GM19099 (cell line): ENCODE measurements around the gene P3R3URF.

Experiments
- POLR2A ChIP-seq: IDR thresholded peaks from 3 replicates; pipeline ENCODE4 v1.6.1; 2011; ENCODE audit warnings: low read depth; ENCODE audit not compliant: insufficient read length; ENCODE audit errors: extremely low read depth

The P3R3URF gene

DNA sequence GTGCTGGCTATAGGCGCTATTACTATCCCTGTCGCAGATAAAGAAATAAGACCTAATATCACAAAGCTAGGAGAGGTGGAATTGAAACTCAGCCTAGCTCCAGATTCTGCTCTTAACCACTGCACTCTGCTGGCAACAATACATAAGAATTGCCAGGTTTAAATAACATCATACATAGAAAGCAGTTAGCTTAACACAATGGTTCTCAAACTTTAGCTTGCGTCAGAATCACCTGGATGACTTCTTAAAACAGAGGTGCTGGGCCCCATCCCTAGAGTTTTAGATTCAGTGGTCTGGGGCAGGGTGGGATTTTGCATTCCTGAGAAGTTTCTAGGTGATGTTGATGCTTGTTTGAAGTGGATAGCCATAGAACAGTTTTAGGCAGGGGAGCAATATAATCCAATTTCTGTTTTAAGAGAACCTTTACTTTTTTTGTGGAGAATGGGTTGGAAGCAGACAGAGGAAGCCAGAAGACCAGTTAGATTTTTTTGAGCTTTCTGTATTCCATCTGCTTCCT, 23.0 kb upstream of the P3R3URF start:
- TF ChIP-seq POLR2A, result no peak

- peak; percentile 83 for TF ChIP-seq POLR2A
These were observed 21.9 kb upstream of the P3R3URF start, which contains the start of gene POMGNT1 for GRCh38 chr1:46197964-46198811. Gene POMGNT1, minus strand, starts transcription at chr1:46198434. Its CDS starts 613 bp downstream, at chr1:46197821.

GRCh38 chr1:46197560-46197963, 21.3 kb upstream of the P3R3URF start:
- TF ChIP-seq POLR2A, result no peak

- TF ChIP-seq POLR2A, result no peak
These were observed 20.3 kb upstream of the P3R3URF start for GRCh38 chr1:46196609-46197008.

DNA sequence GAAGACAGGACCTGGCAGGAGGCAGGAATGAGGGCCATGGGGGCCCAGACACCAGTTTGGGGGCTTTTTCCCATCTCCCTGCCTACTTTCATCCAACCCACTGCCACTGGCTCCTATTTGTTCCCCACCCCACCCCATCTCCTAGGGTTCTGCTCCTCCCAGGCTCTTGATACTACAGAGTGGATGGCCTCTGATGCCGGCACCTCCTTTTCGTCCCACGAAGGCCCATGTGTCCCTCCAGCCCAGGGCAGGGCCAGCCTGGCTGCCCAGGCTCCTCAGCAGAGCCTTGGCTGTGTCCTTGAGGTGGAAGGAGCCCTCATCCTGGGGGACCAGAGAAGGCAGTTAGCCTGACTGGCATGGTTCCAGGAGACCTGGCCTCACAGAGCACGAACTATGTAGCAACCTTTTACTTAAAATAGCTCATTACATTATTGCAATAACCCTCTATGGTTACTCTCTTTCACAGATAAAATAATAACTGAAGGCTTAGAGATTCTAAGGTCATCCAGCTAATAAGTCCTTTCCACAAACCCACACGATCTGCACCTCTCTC, 18.4 kb upstream of the P3R3URF start:
- TF ChIP-seq POLR2A, result no peak

- no peak for TF ChIP-seq POLR2A
These were observed 17.8 kb upstream of the P3R3URF start for GRCh38 chr1:46193984-46194570.

- no peak for TF ChIP-seq POLR2A
These were observed 17.0 kb upstream of the P3R3URF start for GRCh38 chr1:46193285-46193684.

GRCh38 chr1:46192171-46192570, 15.9 kb upstream of the P3R3URF start:
- no peak for TF ChIP-seq POLR2A

DNA sequence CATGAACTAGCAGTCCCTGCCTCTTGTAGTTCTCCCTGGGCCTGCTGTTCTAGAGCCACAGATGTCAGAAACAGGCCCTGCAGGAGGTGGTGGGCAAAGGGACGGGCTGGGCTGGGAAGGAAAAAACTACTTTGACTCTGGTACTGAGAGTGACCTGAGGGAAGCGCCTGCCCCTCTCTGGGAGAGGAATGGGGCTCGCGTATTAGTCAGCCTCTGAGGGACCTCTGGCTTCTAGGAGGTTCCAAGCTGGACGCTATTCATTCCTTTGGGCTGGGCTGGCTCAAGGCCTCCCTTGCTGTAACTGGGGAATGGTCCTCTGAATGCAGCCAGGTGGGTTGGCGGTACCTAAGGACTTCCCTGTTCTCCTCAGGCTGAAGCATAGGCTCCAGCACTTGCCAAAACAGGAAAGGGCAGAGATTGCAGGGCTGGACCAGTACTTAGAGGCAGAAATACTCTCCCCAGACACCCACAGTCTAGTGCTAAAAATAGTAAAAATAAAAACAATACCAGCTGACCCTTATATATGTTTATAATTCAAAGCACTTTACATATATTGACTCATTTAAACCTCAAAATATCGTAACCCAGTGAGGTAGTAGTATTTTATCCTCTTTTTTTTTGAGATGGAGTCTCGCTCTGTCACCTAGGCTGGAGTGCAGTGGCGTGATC, 14.9 kb upstream of the P3R3URF start:
- TF ChIP-seq POLR2A, result no peak

DNA sequence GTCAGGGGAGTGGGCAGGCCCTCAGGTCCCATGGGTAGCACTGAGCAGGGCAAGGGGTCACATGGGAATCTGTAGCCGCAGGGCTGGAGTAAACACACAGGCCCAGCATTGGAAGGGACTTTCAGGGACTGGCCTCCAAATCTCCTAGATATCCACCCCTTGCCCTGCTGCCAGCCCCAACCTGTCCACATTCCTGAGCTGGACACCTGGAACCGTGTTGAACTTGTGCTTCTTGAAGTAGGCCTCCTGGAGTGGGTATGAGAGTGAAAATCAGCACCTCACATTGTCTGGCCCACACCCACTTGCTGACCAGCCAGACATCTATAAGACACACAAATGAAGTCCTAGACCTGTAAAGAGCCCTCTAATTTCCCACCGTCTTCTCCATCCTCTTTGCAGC, 14.3 kb upstream of the P3R3URF start:
- TF ChIP-seq POLR2A, result no peak

- TF ChIP-seq POLR2A, result no peak
These were observed 12.2 kb upstream of the P3R3URF start for GRCh38 chr1:46188295-46189030.

DNA sequence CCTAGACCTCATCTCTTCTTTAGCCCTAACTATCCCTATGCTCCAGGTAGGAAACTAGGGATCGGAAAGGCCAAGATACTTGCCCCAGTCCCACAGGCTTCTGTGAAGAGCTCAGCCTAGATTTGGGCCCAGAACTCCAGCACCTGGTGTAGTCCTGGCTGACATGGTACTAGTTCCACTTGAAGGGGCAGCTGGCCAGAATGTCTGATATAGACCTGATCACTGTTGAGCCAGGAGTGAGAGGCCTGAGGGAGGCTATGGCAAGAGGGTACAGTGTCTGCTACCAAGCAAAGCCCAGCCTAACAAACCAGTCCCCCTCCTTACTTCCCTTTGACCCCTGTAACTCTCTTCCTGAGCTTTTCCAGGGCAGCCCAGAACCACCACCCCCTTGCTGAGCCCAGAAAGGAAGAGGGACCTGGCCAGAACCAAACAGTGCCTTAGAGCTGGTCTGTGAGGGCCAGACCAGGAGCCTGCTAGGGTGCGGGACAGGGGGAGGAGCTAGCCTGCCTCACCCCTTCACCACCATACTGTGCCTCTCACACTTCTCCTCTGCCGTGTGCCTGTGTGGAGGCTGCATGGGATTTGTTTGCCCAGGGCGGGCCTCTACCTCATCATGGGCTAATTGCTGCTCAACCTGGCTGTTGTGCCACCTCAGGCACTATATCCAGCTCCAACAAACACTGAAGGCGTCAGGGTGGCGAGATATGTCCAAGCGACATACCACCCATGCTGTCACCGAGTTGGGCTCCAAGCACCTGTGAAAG, 11.0 kb upstream of the P3R3URF start:
- TF ChIP-seq POLR2A, result no peak

- TF ChIP-seq POLR2A, result no peak
These were observed 9.8 kb upstream of the P3R3URF start for GRCh38 chr1:46186076-46186475.

- no peak for TF ChIP-seq POLR2A
These were observed 8.8 kb upstream of the P3R3URF start for GRCh38 chr1:46184920-46185658.
